GM19467 (cell line): ENCODE results near the gene PKDCC.
"Not testable (repeated sequence)": the region's sequence is repeated elsewhere in the genome, so short reads cannot be mapped to it uniquely, and the experiment has no call there.

Source experiments
- ATAC-seq: cut with Tn5 transposase; IDR thresholded peaks from one replicate; pipeline ENCODE4 v1.9.1; 2021; ENCODE audit warnings: mild to moderate bottlenecking, moderate library complexity; ENCODE audit not compliant: unreplicated experiment

The PKDCC gene

DNA sequence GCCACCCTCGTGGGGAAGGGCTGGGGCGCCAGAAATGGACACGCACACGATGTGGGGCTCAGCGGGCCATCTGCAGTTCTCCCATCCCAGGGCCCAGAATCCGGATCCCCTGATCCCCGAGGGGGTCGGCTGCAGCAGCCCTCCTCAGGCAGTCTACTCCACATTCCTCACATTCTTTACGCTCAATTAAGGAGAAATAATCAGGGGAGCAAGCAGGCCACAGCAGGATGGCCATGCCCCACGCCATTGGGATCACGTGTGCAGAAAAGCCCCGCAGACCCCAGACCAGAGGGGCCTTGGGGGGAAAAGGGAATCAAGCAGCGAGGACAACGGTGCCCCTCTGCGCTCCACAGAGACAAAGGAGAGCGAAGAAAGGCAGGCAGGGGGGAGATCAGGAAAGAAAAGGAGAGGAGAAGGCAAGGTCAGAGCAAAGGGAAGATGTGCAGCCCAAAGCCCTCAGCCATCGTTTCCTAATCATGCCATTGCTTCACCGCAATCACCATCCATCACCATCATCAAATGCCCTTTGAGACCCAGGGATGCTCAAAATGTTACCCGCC is 17.5 kb upstream of the PKDCC start:
- no peak for ATAC-seq

- no peak for ATAC-seq
These were observed 17.0 kb upstream of the PKDCC start for GRCh38 chr2:42030829-42031228.

GRCh38 chr2:42031281-42032223 is 16.3 kb upstream of the PKDCC start:
- no peak for ATAC-seq

- no peak for ATAC-seq
These were observed 15.6 kb upstream of the PKDCC start for GRCh38 chr2:42032224-42032620.

DNA sequence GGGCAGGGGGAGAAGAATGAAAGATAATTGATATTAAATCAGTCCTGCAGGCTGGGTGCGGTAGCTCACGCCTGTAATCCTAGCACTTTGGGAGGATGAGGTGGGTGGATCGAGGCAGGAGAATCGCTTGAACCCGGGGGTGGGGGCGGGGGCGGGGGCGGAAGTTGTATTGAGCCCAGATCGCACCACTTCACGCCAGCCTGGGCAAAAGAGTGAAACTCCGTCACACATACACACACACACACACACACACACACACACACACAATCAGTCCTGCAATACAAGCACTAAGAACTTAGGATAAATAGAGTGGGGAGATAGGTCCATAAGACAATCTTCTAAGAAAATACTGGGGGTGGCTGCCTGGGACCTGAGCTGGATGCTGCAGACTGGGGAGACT is 15.1 kb upstream of the PKDCC start:
- no peak for ATAC-seq

GRCh38 chr2:42034096-42034495 is 13.7 kb upstream of the PKDCC start:
- ATAC-seq, result not testable (repeated sequence)

GRCh38 chr2:42035241-42035640 is 12.6 kb upstream of the PKDCC start:
- ATAC-seq, result no peak

- ATAC-seq, result no peak
These were observed 11.4 kb upstream of the PKDCC start for GRCh38 chr2:42036413-42036812.

- ATAC-seq, result no peak
These were observed 10.9 kb upstream of the PKDCC start for GRCh38 chr2:42036940-42037339.

- no peak for ATAC-seq
These were observed 7.1 kb upstream of the PKDCC start for GRCh38 chr2:42040643-42041278.

DNA sequence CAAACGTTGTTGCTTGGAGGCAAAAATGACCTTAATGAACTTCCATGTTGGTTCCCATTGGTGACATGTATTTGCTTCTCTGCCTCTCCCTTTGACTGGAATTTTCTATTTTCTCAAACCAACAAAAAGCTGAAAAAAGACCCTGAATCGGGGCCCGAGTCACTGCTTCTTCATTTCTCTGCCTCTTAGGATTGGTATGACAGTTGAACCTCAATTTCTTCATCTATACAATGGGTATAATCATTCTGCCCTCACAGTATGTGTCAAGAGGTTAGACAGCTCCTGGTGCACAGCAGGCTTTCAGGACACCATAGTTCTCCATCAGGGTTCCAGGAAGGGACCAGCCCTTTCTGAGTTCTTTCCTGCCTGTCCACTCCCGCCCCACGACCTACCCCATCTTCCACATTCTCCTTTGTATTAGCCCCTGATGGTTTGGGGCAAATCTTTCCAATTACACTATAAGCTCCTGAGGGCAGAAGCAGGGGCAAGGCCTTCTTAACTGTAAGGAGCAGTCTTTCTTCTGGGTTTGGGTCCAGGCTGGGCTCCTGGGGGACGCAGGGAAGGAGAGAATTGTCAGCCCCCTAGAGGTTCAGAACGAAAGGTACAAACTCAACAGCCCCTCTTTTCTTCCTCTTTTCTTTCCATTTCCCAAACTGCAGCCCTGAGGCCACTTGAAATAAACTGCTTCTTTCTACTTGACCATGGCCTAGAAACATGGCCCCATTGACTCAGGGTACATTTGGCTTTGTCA is 6.3 kb upstream of the PKDCC start:
- no peak for ATAC-seq

- ATAC-seq, result no peak
These were observed 5.0 kb upstream of the PKDCC start for GRCh38 chr2:42042631-42043355.

DNA sequence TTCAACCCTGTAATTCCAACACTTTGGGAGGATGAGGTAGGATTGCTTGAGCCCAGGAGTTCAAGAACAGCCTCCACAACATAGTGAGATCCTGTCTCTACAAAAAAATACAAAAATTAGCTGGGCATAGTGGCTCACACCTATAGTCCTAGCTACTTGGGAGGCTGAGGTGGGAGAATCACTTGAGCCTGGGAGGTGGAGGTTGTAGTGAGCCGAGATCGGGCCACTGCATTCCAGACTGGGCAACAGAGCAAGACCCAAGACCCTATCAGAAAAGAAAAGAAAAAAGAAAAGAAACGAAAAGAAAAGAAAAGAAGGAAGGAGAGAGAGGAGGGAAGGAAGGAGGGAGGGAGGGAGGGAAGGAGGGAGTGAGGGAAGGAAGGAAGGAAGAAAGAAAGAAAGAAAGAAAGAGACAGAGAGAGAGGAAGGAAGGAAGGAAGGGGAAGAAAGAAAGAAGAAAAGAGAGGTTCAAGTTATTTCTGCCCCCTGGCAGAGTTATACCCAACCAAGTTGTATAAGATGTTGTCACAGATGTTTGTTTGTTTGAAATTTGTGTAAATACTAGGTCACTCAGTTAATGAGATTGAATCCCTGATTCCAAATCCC is 3.9 kb upstream of the PKDCC start:
- no peak for ATAC-seq

DNA sequence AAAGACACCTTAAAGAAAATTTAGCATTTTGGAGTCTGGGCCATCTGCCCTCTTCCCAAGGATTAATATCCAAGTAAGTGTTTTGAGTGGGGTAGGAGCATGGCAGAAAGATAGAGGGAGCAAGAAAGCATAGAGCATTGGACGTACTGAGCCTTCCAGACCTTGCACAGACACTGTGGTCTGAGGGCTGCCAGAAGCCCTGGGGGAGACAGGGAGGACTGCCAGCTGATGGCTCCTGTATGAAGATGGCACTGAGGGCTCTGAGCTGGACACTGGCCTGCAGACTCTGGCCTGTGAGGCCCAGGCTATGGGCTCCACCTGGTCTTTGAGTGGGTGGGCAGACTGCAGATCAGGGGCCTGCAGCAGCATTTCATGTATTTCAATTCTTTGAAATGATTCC is 2.9 kb upstream of the PKDCC start:
- no peak for ATAC-seq

- ATAC-seq, result no peak
These were observed 2.5 kb upstream of the PKDCC start for GRCh38 chr2:42045352-42045751.

DNA sequence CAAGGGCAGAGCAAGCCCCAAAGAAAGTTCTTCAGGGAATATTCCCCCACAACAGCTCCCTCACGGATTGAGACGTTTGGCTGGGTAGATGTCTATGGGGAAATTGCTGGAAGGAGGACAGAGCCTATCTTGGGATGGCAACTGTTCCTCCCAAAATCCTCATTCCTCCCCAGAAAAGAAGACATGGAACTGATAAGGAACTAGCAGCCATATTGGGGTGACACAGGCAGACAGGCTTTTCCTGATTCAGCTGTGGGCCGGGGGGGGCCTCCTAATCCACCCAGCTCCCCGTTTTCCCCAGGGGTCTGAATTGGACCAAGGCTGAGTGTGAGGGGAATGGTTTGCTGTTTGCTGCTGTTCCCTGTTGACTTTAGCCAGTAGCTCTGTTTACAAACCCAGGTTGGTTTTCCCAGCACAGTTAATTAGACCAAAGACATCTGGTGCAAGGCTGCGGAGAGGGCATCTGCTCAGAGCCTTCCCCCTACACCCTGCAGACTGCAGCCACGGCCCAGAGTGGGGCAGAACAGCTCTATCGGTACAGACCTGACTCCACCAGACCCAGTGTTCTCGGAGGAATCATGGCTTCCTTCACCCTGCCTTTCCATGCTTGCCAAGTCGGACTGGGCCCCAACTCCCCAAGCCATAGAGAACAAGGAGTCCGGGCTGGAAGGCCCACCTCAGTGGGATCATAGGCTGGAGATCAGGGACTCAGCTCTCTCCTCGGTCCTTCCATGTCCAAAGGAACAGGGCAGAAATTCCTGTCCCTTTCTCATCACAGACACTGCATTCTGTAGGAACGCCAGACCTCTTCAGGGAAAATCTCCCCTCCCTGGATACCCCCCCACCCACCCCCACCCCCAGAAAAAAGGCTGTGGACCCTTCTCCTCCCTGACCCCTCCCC is 1.7 kb upstream of the PKDCC start:
- ATAC-seq, result no peak

DNA sequence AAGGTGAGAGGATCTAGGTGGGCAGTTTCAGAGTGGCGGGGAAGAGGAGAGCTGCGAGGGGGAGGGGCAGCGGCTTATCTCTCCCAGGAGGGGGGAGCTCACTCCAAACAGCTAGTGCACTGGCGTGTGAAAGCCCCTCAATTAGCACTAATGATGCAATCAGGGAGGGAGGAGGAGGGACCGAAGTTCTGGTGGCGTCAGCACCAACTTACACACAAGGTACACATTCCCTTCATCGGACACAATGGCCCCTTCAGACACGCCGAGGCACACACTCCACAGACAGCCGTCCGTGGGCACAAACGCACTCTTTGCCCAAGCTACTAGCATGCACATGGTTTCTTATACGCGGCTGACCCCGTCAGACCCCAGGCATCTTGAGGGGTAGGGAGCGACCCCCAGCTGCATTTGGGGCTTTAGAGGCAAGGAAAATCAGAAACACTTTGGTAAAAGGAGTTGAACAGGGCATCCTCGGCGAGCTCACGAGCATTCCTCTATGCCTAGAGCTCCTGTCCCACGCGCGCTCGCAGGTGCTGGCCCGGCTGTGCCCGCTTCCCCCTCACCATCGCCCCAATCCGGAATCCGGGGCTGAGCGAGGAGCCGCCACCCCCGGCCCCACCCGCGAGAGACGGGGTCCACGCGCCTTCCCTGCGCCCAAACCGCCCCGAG is 868 bp upstream of the PKDCC start:
- ATAC-seq, result no peak

DNA sequence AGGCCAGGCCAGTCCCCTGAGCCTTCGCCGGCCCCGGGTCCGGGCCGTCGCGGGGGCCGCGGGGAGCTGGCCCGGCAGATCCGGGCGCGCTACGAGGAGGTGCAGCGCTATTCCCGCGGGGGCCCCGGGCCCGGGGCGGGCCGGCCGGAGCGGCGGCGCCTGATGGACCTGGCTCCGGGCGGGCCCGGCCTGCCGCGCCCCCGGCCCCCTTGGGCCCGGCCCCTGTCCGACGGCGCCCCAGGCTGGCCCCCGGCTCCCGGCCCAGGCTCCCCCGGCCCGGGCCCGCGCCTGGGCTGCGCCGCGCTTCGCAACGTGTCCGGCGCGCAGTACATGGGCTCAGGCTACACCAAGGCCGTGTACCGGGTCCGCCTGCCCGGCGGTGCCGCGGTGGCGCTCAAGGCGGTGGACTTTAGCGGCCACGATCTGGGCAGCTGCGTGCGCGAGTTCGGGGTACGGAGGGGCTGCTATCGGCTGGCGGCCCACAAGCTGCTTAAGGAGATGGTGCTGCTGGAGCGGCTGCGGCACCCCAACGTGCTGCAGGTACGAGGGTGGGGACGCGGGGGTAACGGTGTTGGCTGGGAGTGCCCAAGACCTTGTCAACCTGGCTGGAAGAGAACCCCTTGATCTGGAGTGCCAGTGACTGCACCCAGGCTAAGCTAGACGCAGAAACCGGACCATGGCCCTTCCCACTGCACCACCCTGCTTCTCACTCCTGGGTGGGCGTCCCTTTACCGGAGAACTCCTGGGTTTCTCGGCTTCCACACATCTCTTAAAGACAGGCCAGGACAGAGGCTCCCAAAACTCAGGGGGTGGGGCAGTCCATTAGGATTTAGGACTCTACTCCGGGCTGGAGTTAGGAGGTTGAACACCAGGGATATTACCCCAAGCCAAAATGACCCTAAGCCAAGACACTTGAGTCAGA is 739 bp downstream of the PKDCC start:
- peak; percentile 21 for ATAC-seq
